BLaER1 treated with 17β-estradiol and CSF1 and Interleukin-3, amounts not matched to agents 10 nM and 100 nM (cell line): ENCODE measurements around the gene FCMR.

Source experiments
- H3K27ac ChIP-seq, 11 experiments: shearing (Covaris generic); formaldehyde crosslinking; 2 replicates each; pipeline ENCODE4 v1.8.1; 2022
- H3K27me3 ChIP-seq, 11 experiments: shearing (Covaris generic); formaldehyde crosslinking; 2 replicates each; pipeline ENCODE4 v1.8.1; 2022
- H3K36me3 ChIP-seq, 11 experiments: shearing (Covaris generic); formaldehyde crosslinking; 2 replicates each; pipeline ENCODE4 v1.8.1; 2022
- H3K4me1 ChIP-seq, 10 experiments: shearing (Covaris generic); formaldehyde crosslinking; 2 replicates each; pipeline ENCODE4 v1.8.1; 2022
- H3K4me2 ChIP-seq, 11 experiments: shearing (Covaris generic); formaldehyde crosslinking; 2 replicates each; pipeline ENCODE4 v1.8.1; 2022
- H3K4me3 ChIP-seq, 10 experiments: shearing (Covaris generic); formaldehyde crosslinking; 2 replicates each; pipeline ENCODE4 v1.8.1; 2022
- H3K9ac ChIP-seq, 11 experiments: shearing (Covaris generic); formaldehyde crosslinking; 2 replicates each; pipeline ENCODE4 v1.8.1; 2022
- H3K9me3 ChIP-seq, 11 experiments: shearing (Covaris generic); formaldehyde crosslinking; replicated peaks in 1 of 11; 2 replicates each; pipeline ENCODE4 v1.8.1; 2022
- H4K20me1 ChIP-seq, 11 experiments: shearing (Covaris generic); formaldehyde crosslinking; 2 replicates each; pipeline ENCODE4 v1.8.1; 2022
- Cebpa-rat ChIP-seq, 11 experiments: shearing (Covaris generic); IDR thresholded peaks; 2 replicates each; pipeline ENCODE4 v1.8.1; 2022

Gene FCMR

DNA sequence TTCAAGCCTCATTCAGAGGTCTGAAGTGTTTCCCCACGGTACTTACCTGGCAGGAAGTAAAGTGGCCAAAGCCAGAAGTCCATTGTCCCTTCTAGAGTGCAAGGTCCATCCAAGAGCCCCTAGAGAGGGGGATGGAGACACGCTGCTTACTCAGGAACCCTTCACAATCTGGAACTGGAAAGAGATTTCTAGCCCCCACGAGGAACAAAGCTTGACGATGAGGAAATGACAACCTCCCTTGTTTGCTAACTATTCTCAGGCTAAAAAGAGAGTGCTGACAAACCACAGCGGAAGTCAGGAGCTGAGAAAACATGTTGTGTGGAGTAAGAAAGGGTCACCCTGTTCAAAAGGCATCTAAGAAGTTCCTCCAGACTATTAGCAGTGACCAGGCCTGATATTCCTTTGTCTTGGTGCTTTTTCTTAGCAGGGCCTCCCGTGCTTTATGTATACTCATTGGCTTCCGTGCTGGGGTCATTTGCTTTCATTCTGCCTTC lies at the start of gene FCMR:
TSS of gene FCMR (minus strand) at position 170 of the 494 bp plus-strand sequence. CDS start at position 83, 87 bp downstream.
- Histone ChIP-seq H3K27ac (peak within 1 kb of the TSS; percentile 89 to 98 (median 95)), H3K36me3 (peaks cover 0 to 26% (median 0%) of the 10 kb centered on the region in 11 experiments; a peak in 6 of 22 replicates), H3K9me3 (no peaks in the 10 kb centered on the region; a peak in 2 of 22 replicates), H3K4me1 (peaks cover 87 to 100% (median 93%) of the 10 kb centered on the region in 10 experiments), H4K20me1 (no peaks in the 10 kb centered on the region), H3K27me3 (no peaks in the 10 kb centered on the region), H3K9ac (peak within 1 kb of the TSS; percentile 77 to 89 (median 82)), H3K4me3 (peak within 1 kb of the TSS; percentile 34 to 66 (median 52)), H3K4me2 (peak within 1 kb of the TSS; percentile 83 to 97 (median 92))
- TF ChIP-seq Cebpa-rat (IDR thresholded peaks at IDR 0.05): peak in 7 of 11 experiments; percentile 18 to 87 (median 71); a peak in 9 of 22 replicates

DNA sequence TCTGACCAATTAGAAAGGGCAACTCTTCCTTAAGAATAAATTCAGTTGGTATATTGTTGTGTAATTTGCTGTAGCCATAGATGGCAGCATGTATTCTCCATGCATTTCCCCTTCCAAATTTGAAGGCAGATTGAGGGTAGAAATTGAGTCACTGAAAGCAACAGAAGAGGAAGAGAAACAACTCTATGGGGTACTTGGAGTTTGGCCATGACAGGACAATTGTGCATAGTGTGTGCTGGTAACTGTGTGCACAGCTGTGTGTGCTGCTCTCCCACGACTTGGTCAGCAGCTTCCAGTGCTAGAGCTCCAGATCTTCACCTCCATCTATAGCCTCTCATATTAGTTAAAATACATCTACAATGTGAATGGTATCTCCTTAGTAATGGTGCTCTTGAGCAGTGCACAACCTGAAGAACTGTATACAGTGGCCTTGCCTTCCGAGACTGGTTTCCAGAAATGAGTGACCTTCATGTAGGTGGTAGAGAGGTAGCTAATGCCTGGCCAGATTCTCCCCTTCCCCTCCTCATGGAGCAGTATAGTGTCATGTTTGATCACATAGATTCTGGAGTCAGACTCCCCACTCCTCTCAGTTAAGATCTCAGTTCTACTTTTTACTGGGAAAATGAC lies 49.4 kb upstream of the FCMR start:
- Histone ChIP-seq H3K36me3 (no peaks in the 10 kb centered on the region), H3K9ac (peak overlapping the region in 2 of 11 experiments; percentile 27 to 31; a peak in 3 of 22 replicates), H3K4me2 (peak overlapping the region; percentile 3 to 95 (median 79); a peak in 20 of 22 replicates), H3K4me1 (peaks cover 18 to 64% (median 54%) of the 10 kb centered on the region in 10 experiments), H3K4me3 (peak overlapping the region in 1 of 10 experiments; percentile 35; a peak in 1 of 20 replicates), H3K27me3 (no peaks in the 10 kb centered on the region), H3K9me3 (no peaks in the 10 kb centered on the region), H4K20me1 (no peaks in the 10 kb centered on the region), H3K27ac (peak overlapping the region in 6 of 11 experiments; percentile 1 to 94 (median 85); a peak in 10 of 22 replicates)
- TF ChIP-seq Cebpa-rat (IDR thresholded peaks at IDR 0.05): 0 out of 22 replicates have a peak, but pooled peaks of 1 of the 11 experiments have one; percentile 27

GRCh38 chr1:206970446-206970845 lies 48.7 kb upstream of the FCMR start, which contains the start of gene FCAMR:
Gene FCAMR, minus strand, starts transcription at chr1:206970460. Its CDS starts 335 bp downstream, at chr1:206970125.
- peak within 1 kb of the TSS; percentile 3 to 95 (median 79); a peak in 20 of 22 replicates for H3K4me2 ChIP-seq
- peak within 1 kb of the TSS in 1 of 10 experiments; percentile 35; a peak in 4 of 20 replicates for H3K4me3 ChIP-seq
- H3K9me3 ChIP-seq: no peaks in the 10 kb centered on the region
- H3K4me1 ChIP-seq: peaks cover 18 to 71% (median 61%) of the 10 kb centered on the region in 10 experiments
- TF ChIP-seq Cebpa-rat (IDR thresholded peaks at IDR 0.05): no peak
- peak within 1 kb of the TSS in 6 of 11 experiments; percentile 55 to 94 (median 89); a peak in 12 of 22 replicates for H3K27ac ChIP-seq
- H3K36me3 ChIP-seq: no peaks in the 10 kb centered on the region
- H4K20me1 ChIP-seq: no peaks in the 10 kb centered on the region
- peak within 1 kb of the TSS in 2 of 11 experiments; percentile 27 to 31; a peak in 3 of 22 replicates for H3K9ac ChIP-seq
- no peaks in the 10 kb centered on the region for H3K27me3 ChIP-seq

DNA sequence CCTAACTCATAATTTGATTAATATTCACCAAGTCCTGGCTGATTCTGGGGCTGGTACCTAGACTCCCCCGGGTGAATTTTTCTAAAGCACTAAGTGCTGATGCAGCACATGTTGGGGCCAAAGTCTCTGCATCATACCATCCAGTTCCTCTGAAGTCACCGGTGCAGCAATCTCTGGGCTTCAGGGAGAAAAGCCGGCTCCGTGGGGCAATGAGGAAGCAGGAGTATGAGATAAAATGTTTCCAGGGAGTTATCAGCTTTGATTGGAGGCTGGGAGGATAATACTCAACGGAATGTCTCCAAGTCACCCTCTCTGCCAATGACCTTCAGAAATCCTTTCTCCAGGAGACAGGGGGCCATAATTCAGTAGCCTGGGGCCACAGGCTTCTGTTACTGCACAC lies 47.3 kb upstream of the FCMR start:
- TF ChIP-seq Cebpa-rat (IDR thresholded peaks at IDR 0.05): no peak
- no peaks in the 10 kb centered on the region for H3K27me3 ChIP-seq
- peak overlapping the region in 8 of 11 experiments; percentile 65 to 94 (median 88); a peak in 14 of 22 replicates for H3K27ac ChIP-seq
- no peaks in the 10 kb centered on the region for H3K36me3 ChIP-seq
- H4K20me1 ChIP-seq: no peaks in the 10 kb centered on the region
- peak overlapping the region in 1 of 11 experiments; percentile 74; a peak in 2 of 22 replicates for H3K9ac ChIP-seq
- H3K4me1 ChIP-seq: peaks cover 19 to 84% (median 69%) of the 10 kb centered on the region in 10 experiments
- no peaks in the 10 kb centered on the region for H3K9me3 ChIP-seq
- H3K4me2 ChIP-seq: peak overlapping the region in 7 of 11 experiments; percentile 79 to 95 (median 88); a peak in 14 of 22 replicates
- no peak overlapping the region; a peak in 3 of 20 replicates for H3K4me3 ChIP-seq

- Histone ChIP-seq H3K4me3 (peak overlapping the region in 7 of 10 experiments; percentile 10 to 45 (median 27); a peak in 7 of 20 replicates), H3K9ac (peak overlapping the region in 10 of 11 experiments; percentile 5 to 81 (median 67); a peak in 16 of 22 replicates), H3K36me3 (no peaks in the 10 kb centered on the region), H4K20me1 (no peaks in the 10 kb centered on the region), H3K27ac (peak overlapping the region in 10 of 11 experiments; percentile 6 to 94 (median 85); a peak in 20 of 22 replicates), H3K9me3 (no peaks in the 10 kb centered on the region), H3K4me2 (peak overlapping the region; percentile 78 to 95 (median 80)), H3K4me1 (peaks cover 29 to 98% (median 87%) of the 10 kb centered on the region in 10 experiments), H3K27me3 (no peaks in the 10 kb centered on the region)
- peak in 9 of 11 experiments; percentile 36 to 95 (median 77); a peak in 15 of 22 replicates for TF ChIP-seq Cebpa-rat (IDR thresholded peaks at IDR 0.05)
Observed at GRCh38 chr1:206967096-206967849, 45.5 kb upstream of the FCMR start.

DNA sequence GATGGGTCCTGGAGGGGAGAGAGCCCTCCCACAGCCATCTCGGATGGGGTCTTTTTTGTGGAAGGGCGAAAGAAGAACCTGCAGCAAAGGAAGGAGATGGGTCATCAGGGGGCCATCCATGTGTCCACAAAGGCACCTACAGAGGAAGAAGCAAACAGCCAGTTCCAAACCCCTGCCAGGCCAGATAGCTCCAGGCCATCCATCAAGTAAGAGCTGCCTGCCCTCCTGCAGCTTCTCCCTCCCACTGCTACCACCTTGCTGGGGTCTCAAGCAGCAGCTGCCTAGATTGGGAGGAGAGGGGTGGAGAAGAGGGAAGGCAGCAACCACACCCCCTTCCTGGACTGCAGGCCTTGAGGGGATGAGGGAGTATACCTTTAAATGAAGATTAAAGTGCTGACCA lies 44.0 kb upstream of the FCMR start:
- H3K9ac ChIP-seq: no peak overlapping the region
- H4K20me1 ChIP-seq: no peaks in the 10 kb centered on the region
- no peaks in the 10 kb centered on the region for H3K9me3 ChIP-seq
- H3K36me3 ChIP-seq: no peaks in the 10 kb centered on the region
- peak overlapping the region in 7 of 11 experiments; percentile 12 to 95 (median 88); a peak in 13 of 22 replicates for H3K4me2 ChIP-seq
- no peaks in the 10 kb centered on the region for H3K27me3 ChIP-seq
- peak overlapping the region in 6 of 11 experiments; percentile 82 to 94 (median 89); a peak in 11 of 22 replicates for H3K27ac ChIP-seq
- TF ChIP-seq Cebpa-rat (IDR thresholded peaks at IDR 0.05): no peak
- no peak overlapping the region for H3K4me3 ChIP-seq
- H3K4me1 ChIP-seq: peaks cover 27 to 100% (median 90%) of the 10 kb centered on the region in 10 experiments

DNA sequence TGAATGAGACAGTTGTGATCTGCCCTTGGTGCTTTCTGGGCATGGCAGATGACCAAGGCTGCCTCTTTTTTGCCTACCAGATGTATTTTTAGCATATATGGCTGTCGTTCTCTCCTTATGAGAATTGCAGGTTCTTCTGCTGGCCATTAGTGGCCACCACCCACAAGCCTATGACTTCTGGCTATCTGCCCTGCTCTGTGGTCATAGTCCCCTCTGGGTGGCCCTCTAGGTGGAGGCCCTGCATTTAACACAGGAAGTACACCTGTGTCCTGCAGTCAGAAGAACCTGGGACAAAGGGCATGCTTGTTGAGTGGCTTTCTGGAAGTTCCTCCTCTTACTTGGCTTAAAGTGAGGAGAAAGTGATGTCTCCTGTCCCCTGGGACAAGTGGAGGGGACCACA lies 42.0 kb upstream of the FCMR start:
- Histone ChIP-seq H3K27me3 (no peaks in the 10 kb centered on the region), H3K36me3 (no peaks in the 10 kb centered on the region), H3K9ac (no peak overlapping the region), H3K4me2 (peak overlapping the region in 10 of 11 experiments; percentile 0 to 92 (median 76); a peak in 15 of 22 replicates), H3K27ac (peak overlapping the region in 5 of 11 experiments; percentile 19 to 68 (median 63); a peak in 7 of 22 replicates), H3K9me3 (no peaks in the 10 kb centered on the region), H3K4me3 (no peak overlapping the region), H4K20me1 (no peaks in the 10 kb centered on the region), H3K4me1 (peaks cover 27 to 86% (median 73%) of the 10 kb centered on the region in 10 experiments)
- no peak for TF ChIP-seq Cebpa-rat (IDR thresholded peaks at IDR 0.05)

GRCh38 chr1:206963119-206963712 lies 41.5 kb upstream of the FCMR start:
- no peak for TF ChIP-seq Cebpa-rat (IDR thresholded peaks at IDR 0.05)
- Histone ChIP-seq H4K20me1 (no peaks in the 10 kb centered on the region), H3K27me3 (no peaks in the 10 kb centered on the region), H3K9me3 (no peaks in the 10 kb centered on the region), H3K9ac (no peak overlapping the region), H3K4me3 (no peak overlapping the region), H3K27ac (peak overlapping the region in 6 of 11 experiments; percentile 30 to 68 (median 56); a peak in 9 of 22 replicates), H3K4me1 (peaks cover 23 to 81% (median 67%) of the 10 kb centered on the region in 10 experiments), H3K4me2 (peak overlapping the region in 9 of 11 experiments; percentile 17 to 92 (median 78); a peak in 14 of 22 replicates), H3K36me3 (no peaks in the 10 kb centered on the region)
